GM23338 (cell line): ENCODE data around the gene TWIST2. TPM values are rescaled to one million over a fixed set of nuclear protein-coding genes. Genes with fewer than 3 reads are reported as not detected.

Experiments
- ATAC-seq: fragments of 200-7000 bp; cut with Tn5 transposase; 3 replicates; pipeline ENCODE4 v1.9.1; 2020
- DNase-seq: peaks from one replicate; pipeline ENCODE4 v3.0.0-alpha.2; 2015; ENCODE audit warnings: low spot score
- H2AFZ ChIP-seq: fragments of 200-600 bp; sonication (generic); 2 replicates; pipeline ENCODE4 v1.8.0; 2016; ENCODE audit warnings: antibody characterized with exemption, mild to moderate bottlenecking, moderate library complexity
- H3F3A ChIP-seq: fragments of 200-600 bp; sonication (generic); replicated peaks from 2 replicates; pipeline ENCODE4 v1.8.0; 2017; ENCODE audit warnings: antibody characterized with exemption, mixed run types, low read depth
- H3K27ac ChIP-seq: fragments of 200-600 bp; sonication (generic); 2 replicates; pipeline ENCODE4 v1.6.1; 2016; ENCODE audit warnings: low read depth
- H3K27me3 ChIP-seq: fragments of 200-600 bp; sonication (generic); 2 replicates; pipeline ENCODE4 v1.8.0; 2016; ENCODE audit warnings: mild to moderate bottlenecking, mixed run types, moderate library complexity; ENCODE audit not compliant: insufficient read depth
- H3K36me3 ChIP-seq: fragments of 200-600 bp; sonication (generic); 2 replicates; pipeline ENCODE4 v1.8.0; 2016; ENCODE audit warnings: mild to moderate bottlenecking; ENCODE audit not compliant: insufficient read depth
- H3K4me1 ChIP-seq: fragments of 200-600 bp; sonication (generic); 2 replicates; pipeline ENCODE4 v1.8.0; 2016; ENCODE audit warnings: mild to moderate bottlenecking, moderate library complexity; ENCODE audit not compliant: insufficient read depth
- H3K4me2 ChIP-seq: fragments of 200-600 bp; sonication (generic); 2 replicates; pipeline ENCODE4 v1.7.1; 2017; ENCODE audit warnings: mixed run types
- H3K4me3 ChIP-seq: fragments of 200-600 bp; sonication (generic); 2 replicates; pipeline ENCODE4 v1.6.1; 2016; ENCODE audit warnings: mixed run types
- H3K79me2 ChIP-seq: fragments of 200-600 bp; sonication (generic); replicated peaks from 2 replicates; pipeline ENCODE4 v1.8.0; 2017; ENCODE audit warnings: mild to moderate bottlenecking; ENCODE audit not compliant: insufficient read depth
- H3K9me2 ChIP-seq: fragments of 200-600 bp; sonication (generic); 2 replicates; pipeline ENCODE4 v1.8.0; 2017; ENCODE audit not compliant: insufficient read depth
- H4K20me1 ChIP-seq: fragments of 200-600 bp; sonication (generic); replicated peaks from 2 replicates; pipeline ENCODE4 v1.8.0; 2017; ENCODE audit warnings: mild to moderate bottlenecking; ENCODE audit not compliant: insufficient read depth
- H3K27ac Mint-ChIP-seq: 2 replicates; pipeline ENCODE4 v1.8.0; 2020; ENCODE audit warnings: inconsistent platforms, mild to moderate bottlenecking, moderate library complexity, mixed read lengths
- H3K27me3 Mint-ChIP-seq: 3 replicates; pipeline ENCODE4 v1.8.0; 2022; ENCODE audit warnings: low read depth, mild to moderate bottlenecking, moderate library complexity, mixed read lengths, inconsistent platforms; ENCODE audit not compliant: insufficient read depth, poor library complexity
- H3K36me3 Mint-ChIP-seq: 3 replicates; pipeline ENCODE4 v1.8.0; 2021; ENCODE audit warnings: low read depth, mild to moderate bottlenecking, inconsistent platforms, moderate library complexity, mixed read lengths
- H3K4me1 Mint-ChIP-seq: 3 replicates; pipeline ENCODE4 v1.8.0; 2020; ENCODE audit warnings: mild to moderate bottlenecking, inconsistent platforms, mixed read lengths
- H3K4me3 Mint-ChIP-seq: 3 replicates; pipeline ENCODE4 v1.8.0; 2021; ENCODE audit warnings: moderate library complexity, mild to moderate bottlenecking, inconsistent platforms, mixed read lengths
- H3K9me3 Mint-ChIP-seq: 3 replicates; pipeline ENCODE4 v1.8.0; 2020; ENCODE audit warnings: moderate library complexity, mild to moderate bottlenecking, inconsistent platforms, mixed read lengths
- CREB1 ChIP-seq: fragments of 250-450 bp; sonication (Bioruptor Pico); IDR thresholded peaks from 2 replicates; pipeline ENCODE4 v1.5.0; 2020; ENCODE audit warnings: low read depth, mild to moderate bottlenecking, moderate library complexity
- CTCF ChIP-seq, 2 experiments: fragments of 200-600 bp in 1 of 2; sonication (generic) in 1 of 2; conservative IDR thresholded peaks; 2 replicates each; pipeline versions ENCODE4 v1.5.1 to v1.6.1; 2016 to 2017; ENCODE audit warnings: antibody characterized with exemption in 2 of 2, low read depth in 2 of 2, mild to moderate bottlenecking in 2 of 2, moderate library complexity in 1 of 2
- ETS1 ChIP-seq: IDR thresholded peaks from 2 replicates; pipeline ENCODE4 v1.6.1; 2016; ENCODE audit warnings: antibody characterized with exemption
- EZH2 ChIP-seq: fragments of 200-600 bp; sonication (generic); IDR thresholded peaks from one replicate; pipeline ENCODE4 v1.8.0; 2017; ENCODE audit warnings: antibody characterized with exemption, mild to moderate bottlenecking, low read depth; ENCODE audit not compliant: unreplicated experiment
- EZH2phosphoT487 ChIP-seq: fragments of 200-600 bp; sonication (generic); IDR thresholded peaks from one replicate; pipeline ENCODE4 v1.8.1; 2018; ENCODE audit warnings: antibody characterized with exemption; ENCODE audit not compliant: unreplicated experiment
- JUNB ChIP-seq: IDR thresholded peaks from one replicate; pipeline ENCODE4 v1.6.1; 2016; ENCODE audit warnings: antibody characterized with exemption; ENCODE audit not compliant: unreplicated experiment
- NANOG ChIP-seq: IDR thresholded peaks from 2 replicates; pipeline ENCODE4 v1.6.1; 2016; ENCODE audit warnings: antibody characterized with exemption, borderline replicate concordance
- POLR2AphosphoS5 ChIP-seq: IDR thresholded peaks from 2 replicates; pipeline ENCODE4 v1.6.1; 2016; ENCODE audit warnings: antibody characterized with exemption, low read depth
- REST ChIP-seq: IDR thresholded peaks from one replicate; pipeline ENCODE4 v1.6.1; 2018; ENCODE audit warnings: antibody characterized with exemption; ENCODE audit not compliant: unreplicated experiment
- STAT1 ChIP-seq: IDR thresholded peaks from one replicate; pipeline ENCODE4 v1.6.1; 2016; ENCODE audit warnings: antibody characterized with exemption; ENCODE audit not compliant: unreplicated experiment
- ZNF114 ChIP-seq: fragments of 250-450 bp; sonication (Bioruptor Pico); IDR thresholded peaks from 2 replicates; pipeline ENCODE4 v1.5.0; 2020; ENCODE audit warnings: mild to moderate bottlenecking, moderate library complexity
- ZNF331 ChIP-seq: fragments of 250-450 bp; sonication (Bioruptor Pico); IDR thresholded peaks from 2 replicates; pipeline ENCODE4 v1.5.0; 2020; ENCODE audit warnings: low read depth, mild to moderate bottlenecking, moderate library complexity
- ZNF462 ChIP-seq: fragments of 250-450 bp; sonication (Bioruptor Pico); IDR thresholded peaks from 2 replicates; pipeline ENCODE4 v1.5.0; 2020; ENCODE audit warnings: mild to moderate bottlenecking, moderate library complexity
- polyA plus RNA-seq: library from polyadenylated mRNA; unstranded; fragments of >200 nt; fragmentation: Nextera tagmentation; extraction: Ambion mirVana; gene quantifications from 2 replicates; pipeline ENCODE4 v1.2.1, GENCODE V29; 2016
- total RNA-seq: library from RNA; depleted of rRNA; stranded (reverse); fragments of >200 nt; shearing (Covaris generic); gene quantifications from 2 replicates; pipeline ENCODE4 v1.2.3, GENCODE V29; 2014

The TWIST2 gene
- total and polyA plus RNA-seq, 2 experiments from 2014 or later: 7.0 to 12.5 TPM

GRCh38 chr2:238914648-238915015, 66.7 kb downstream of the TWIST2 start:
- no peaks in the 10 kb centered on the region for H3K9me2 ChIP-seq
- no peak for ATAC-seq
- peaks cover 16% of the 10 kb centered on the region for H3K27me3 Mint-ChIP-seq
- no peak overlapping the region for H3K4me2 ChIP-seq
- no peak overlapping the region for H3K27ac Mint-ChIP-seq
- no peak overlapping the region for H3K4me3 Mint-ChIP-seq
- no peaks in the 10 kb centered on the region for H3K4me1 ChIP-seq
- DNase-seq: no peak
- H3K4me3 ChIP-seq: no peak overlapping the region
- no peaks in the 10 kb centered on the region for H4K20me1 ChIP-seq
- H3K9me3 Mint-ChIP-seq: no peaks in the 10 kb centered on the region
- no peaks in the 10 kb centered on the region for H3K79me2 ChIP-seq
- H3K27me3 ChIP-seq: no peaks in the 10 kb centered on the region
- H3K27ac ChIP-seq: no peak overlapping the region
- peaks cover 8% of the 10 kb centered on the region for H3K4me1 Mint-ChIP-seq
- no peaks in the 10 kb centered on the region for H3K36me3 Mint-ChIP-seq
- TF ChIP-seq EZH2phosphoT487 (no peak), REST (no peak), CREB1 (no peak), JUNB (no peak), NANOG (no peak), ETS1 (no peak), CTCF (conservative IDR thresholded peaks at IDR 0.05; ENCODE audit: low read depth in 2 of 2) (no peak), ZNF462 (no peak), EZH2 (no peak), ZNF114 (no peak), ZNF331 (CRISPR knock-in tag) (no peak), POLR2AphosphoS5 (no peak), STAT1 (no peak)
- H3K36me3 ChIP-seq: no peaks in the 10 kb centered on the region
- no peak overlapping the region for H2AFZ ChIP-seq
- H3F3A ChIP-seq: no peaks in the 10 kb centered on the region
